NB4 (cell line): ENCODE data around the gene IL3.

Source experiments
- DNase-seq: peaks from one replicate; pipeline ENCODE4 v3.0.0; 2010; ENCODE audit warnings: low read depth
- H3K4me3 ChIP-seq: one replicate; pipeline ENCODE4 v1.5.1; 2011; ENCODE audit warnings: mild to moderate bottlenecking, low read depth, low read length, moderate library complexity
- MYC ChIP-seq: IDR thresholded peaks from 2 replicates; pipeline ENCODE4 v1.6.1; 2011; ENCODE audit warnings: low read depth, low read length
- POLR2A ChIP-seq: IDR thresholded peaks from 2 replicates; pipeline ENCODE4 v1.6.1; 2011; ENCODE audit warnings: mild to moderate bottlenecking; ENCODE audit not compliant: insufficient read length; ENCODE audit errors: extremely low read depth
- TF ChIP-seq, protein P1 (sequence below): IDR thresholded peaks from one replicate; pipeline ENCODE4 v1.5.1; 2012; ENCODE audit warnings: low read depth, low read length
- TF ChIP-seq, protein P2 (sequence below): IDR thresholded peaks from 2 replicates; pipeline ENCODE4 v1.6.1; 2011; ENCODE audit warnings: low read depth, low read length

The IL3 gene

DNA sequence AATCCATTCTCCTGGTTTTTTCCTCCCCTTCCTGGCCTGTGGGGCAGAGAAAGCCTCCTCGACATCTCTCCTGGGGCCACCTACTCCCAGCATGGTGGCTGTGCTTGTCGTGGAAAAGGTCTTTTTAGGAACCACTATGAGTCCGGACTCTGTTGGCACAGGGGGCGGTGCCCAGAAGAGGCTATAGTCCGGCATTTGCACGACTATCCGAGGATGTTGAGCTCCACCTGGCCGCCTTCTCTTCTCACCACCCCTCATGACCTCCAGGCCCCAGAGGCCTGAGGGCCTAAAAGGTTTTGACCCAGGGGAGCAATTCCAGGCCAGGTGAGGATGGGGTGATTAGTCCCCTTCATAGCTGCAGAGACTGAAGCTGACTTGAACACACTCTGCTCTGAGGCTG lies 27.2 kb downstream of the IL3 start:
- DNase-seq = no peak
- H3K4me3 ChIP-seq = no peak overlapping the region
- TF ChIP-seq, protein P1, sequence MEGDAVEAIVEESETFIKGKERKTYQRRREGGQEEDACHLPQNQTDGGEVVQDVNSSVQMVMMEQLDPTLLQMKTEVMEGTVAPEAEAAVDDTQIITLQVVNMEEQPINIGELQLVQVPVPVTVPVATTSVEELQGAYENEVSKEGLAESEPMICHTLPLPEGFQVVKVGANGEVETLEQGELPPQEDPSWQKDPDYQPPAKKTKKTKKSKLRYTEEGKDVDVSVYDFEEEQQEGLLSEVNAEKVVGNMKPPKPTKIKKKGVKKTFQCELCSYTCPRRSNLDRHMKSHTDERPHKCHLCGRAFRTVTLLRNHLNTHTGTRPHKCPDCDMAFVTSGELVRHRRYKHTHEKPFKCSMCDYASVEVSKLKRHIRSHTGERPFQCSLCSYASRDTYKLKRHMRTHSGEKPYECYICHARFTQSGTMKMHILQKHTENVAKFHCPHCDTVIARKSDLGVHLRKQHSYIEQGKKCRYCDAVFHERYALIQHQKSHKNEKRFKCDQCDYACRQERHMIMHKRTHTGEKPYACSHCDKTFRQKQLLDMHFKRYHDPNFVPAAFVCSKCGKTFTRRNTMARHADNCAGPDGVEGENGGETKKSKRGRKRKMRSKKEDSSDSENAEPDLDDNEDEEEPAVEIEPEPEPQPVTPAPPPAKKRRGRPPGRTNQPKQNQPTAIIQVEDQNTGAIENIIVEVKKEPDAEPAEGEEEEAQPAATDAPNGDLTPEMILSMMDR = no peak
- TF ChIP-seq, protein P2, sequence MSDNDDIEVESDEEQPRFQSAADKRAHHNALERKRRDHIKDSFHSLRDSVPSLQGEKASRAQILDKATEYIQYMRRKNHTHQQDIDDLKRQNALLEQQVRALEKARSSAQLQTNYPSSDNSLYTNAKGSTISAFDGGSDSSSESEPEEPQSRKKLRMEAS = no peak
- TF ChIP-seq MYC (no peak), POLR2A (no peak)

DNA sequence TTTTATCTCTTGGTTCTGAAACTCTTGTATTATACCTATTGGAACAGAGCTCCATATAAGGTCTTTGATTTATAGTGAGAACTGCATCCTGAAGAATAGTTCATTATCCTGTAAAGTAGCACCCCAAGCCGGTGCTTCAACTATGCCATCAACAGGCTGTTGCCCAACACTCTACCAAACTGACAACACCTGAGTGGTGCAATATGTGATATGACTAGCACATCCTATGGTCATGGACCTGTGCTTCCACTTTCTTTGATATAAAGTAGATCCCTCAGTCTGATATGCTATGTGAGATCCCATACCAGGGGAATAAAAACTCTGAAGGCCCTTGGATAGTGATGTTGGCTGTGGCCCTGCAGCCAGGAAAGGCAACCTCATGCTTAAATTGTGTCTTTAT lies 28.9 kb downstream of the IL3 start:
- DNase-seq = no peak
- TF ChIP-seq, protein P2 = no peak
- TF ChIP-seq POLR2A (no peak), MYC (no peak)
- TF ChIP-seq, protein P1 = no peak
- H3K4me3 ChIP-seq = no peak overlapping the region

DNA sequence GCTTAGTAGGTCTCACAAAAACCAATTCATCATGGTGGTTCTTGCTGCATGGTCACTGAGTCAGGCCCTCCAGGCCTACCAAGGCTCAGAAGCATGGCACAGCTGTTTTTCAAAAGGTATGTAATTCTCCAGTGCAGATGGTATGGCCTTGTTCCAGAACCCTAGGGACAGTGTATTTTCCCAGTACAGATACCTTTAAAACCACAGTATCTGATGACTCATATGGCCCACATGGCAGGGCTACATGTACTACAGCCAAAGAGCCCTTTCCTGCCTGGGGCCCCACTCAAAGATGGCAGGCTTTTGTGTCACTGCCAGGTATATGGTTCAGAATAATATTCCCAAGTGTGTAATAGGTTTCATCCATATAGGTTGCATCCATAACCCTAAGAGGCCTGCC lies 29.7 kb downstream of the IL3 start:
- DNase-seq = no peak
- no peak overlapping the region for H3K4me3 ChIP-seq
- TF ChIP-seq POLR2A (no peak), MYC (no peak)
- TF ChIP-seq, protein P2 = no peak
- TF ChIP-seq, protein P1 = no peak

DNA sequence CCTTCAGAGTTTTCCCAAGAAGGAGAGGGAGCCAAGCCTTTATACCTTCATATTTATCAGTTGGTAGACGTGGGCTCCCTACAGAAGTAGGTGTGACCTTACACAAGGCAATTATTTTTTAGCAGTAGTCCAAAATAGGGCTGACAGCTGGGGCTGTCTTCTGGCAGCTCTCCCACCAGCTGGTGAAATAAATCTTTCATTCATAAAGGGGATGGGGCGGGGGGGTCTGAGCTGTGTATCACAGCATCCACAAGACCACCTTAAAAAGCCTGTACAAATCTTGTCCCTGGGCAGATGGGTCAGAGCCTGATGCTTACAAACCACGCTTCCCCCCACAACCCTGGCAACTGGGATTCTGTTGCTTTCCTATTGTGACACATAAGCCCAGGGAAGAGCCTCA lies 32.8 kb downstream of the IL3 start:
- no peak for DNase-seq
- TF ChIP-seq, protein P2 = no peak
- TF ChIP-seq MYC (no peak), POLR2A (no peak)
- TF ChIP-seq, protein P1 = no peak
- no peak overlapping the region for H3K4me3 ChIP-seq

DNA sequence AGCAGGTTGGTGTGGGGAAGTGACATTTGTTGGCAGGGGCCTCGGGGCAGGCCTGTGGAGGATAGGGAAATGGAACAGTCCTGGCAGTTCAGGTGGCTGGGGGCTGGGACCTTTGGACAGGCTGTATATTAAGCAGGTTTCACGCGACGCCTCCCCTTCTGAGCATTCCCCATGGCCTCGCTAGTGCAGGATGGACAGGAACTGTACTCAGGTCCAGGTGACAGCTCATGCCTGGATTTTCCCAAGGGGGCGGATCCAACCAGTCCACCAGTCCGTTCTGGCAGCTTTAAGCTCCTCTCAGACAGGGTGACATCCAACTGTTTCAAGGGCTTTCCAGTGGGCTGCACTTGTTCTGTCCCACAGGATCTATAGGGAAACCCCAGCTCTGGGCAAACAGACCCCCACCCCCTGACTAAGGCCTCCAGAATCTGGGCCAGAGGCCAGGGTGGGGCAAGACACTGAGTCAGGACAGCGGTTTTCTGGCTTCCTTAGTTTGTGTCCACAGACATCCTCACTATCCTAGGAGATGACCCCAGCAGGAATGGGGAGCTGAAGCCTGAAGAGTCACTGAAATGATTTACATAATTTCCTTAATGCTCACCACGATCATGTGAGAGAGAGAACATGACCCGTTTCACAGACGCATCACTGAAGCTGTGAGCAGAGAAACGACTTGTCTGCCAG lies 34.1 kb downstream of the IL3 start:
- no peak overlapping the region for H3K4me3 ChIP-seq
- TF ChIP-seq POLR2A = no peak
- no peak for DNase-seq

DNA sequence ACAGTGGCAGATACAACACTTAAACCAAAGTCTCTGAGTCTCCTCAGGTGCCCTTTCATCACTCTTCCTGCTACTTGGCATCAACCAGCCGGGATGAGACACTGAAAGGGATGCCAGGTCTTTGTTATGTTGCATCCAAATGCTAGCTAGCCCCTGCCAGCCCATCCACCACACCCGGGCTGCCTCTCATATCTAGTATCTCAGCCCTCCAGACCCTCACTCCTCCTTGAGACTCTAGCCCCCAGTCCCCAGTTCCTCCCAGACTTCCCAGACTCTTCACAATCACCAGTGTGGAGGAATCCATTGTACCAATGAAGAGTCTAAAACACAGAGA lies 34.6 kb downstream of the IL3 start:
- no peak for DNase-seq
- no peak for TF ChIP-seq POLR2A
- TF ChIP-seq, protein P2 = no peak
- TF ChIP-seq, protein P1 = no peak
- no peak for TF ChIP-seq MYC
- no peak overlapping the region for H3K4me3 ChIP-seq
